GM12878 (cell line): ENCODE results near the gene MYO3B. TPM values are rescaled to one million over a fixed set of nuclear protein-coding genes. Genes with fewer than 3 reads are reported as not detected.

Experiments
- ATAC-seq: fragments of 200-7000 bp; cut with Tn5 transposase; 3 replicates; pipeline ENCODE4 v1.9.1; 2020; ENCODE audit warnings: mild to moderate bottlenecking, moderate library complexity
- BruUV-seq: library from RNA; stranded (reverse); fragments of 400-500 nt; replicated peaks from 2 replicates; lab custom pipeline; 2021; lab: Mats Ljungman, UMichigan
- CTCF ChIA-PET: fragments of 300-600 bp; sonication (Branson Sonifier 250); formaldehyde crosslinking; extraction: SDS; loops from one replicate; lab custom pipeline; 2021; ENCODE audit warnings: inconsistent platforms; lab: Yijun Ruan, JAX
- POLR2A ChIA-PET: fragments of 350-600 bp; formaldehyde crosslinking; extraction: SDS; loops from one replicate; lab custom pipeline; 2021; ENCODE audit warnings: inconsistent platforms; lab: Charles Lee
- RAD21 ChIA-PET: fragments of 300-600 bp; sonication (Branson Sonifier 250); formaldehyde crosslinking; loops from one replicate; lab custom pipeline; 2023; ENCODE audit warnings: antibody characterized with exemption; ENCODE audit not compliant: unreplicated experiment; lab: Charles Lee
- SMC1A ChIA-PET: fragments of 300-600 bp; sonication (Branson Sonifier 250); formaldehyde crosslinking; loops from one replicate; lab custom pipeline; 2023; ENCODE audit not compliant: unreplicated experiment, uncharacterized antibody; lab: Charles Lee
- DNase-seq: peaks from one replicate; pipeline ENCODE4 v3.0.0-alpha.2; 2011; ENCODE audit warnings: low read depth, low spot score
- FAIRE-seq: peaks from 3 replicates; lab custom pipeline; 2011; peaks lifted over from hg19 to GRCh38; lab: Jason Lieb, UNC
- H2AFZ ChIP-seq: 2 replicates; pipeline ENCODE4 v1.6.0; 2011; ENCODE audit warnings: low read depth, low read length, control low read depth; ENCODE audit not compliant: control insufficient read depth
- H3K27ac ChIP-seq: 2 replicates; pipeline ENCODE4 v1.5.1; 2011; ENCODE audit warnings: control low read depth; ENCODE audit not compliant: control insufficient read depth, insufficient read depth
- H3K27me3 ChIP-seq, 2 experiments: replicated peaks in 1 of 2; 2 replicates each; pipeline versions ENCODE4 v1.6.0 to v1.6.1; 2011; ENCODE audit warnings: low read length in 1 of 2; ENCODE audit not compliant: control insufficient read depth in 2 of 2, insufficient read depth in 2 of 2
- H3K36me3 ChIP-seq, 2 experiments: 2 replicates each; pipeline ENCODE4 v1.5.1; 2011; ENCODE audit warnings: low read length in 1 of 2; ENCODE audit not compliant: control insufficient read depth in 2 of 2, insufficient read depth in 2 of 2
- H3K4me1 ChIP-seq: 2 replicates; pipeline ENCODE4 v1.6.1; 2011; ENCODE audit warnings: mild to moderate bottlenecking, low read length, moderate library complexity, mixed read lengths; ENCODE audit not compliant: control insufficient read depth, insufficient read depth
- H3K4me2 ChIP-seq: 2 replicates; pipeline ENCODE4 v1.6.0; 2011; ENCODE audit warnings: control low read depth; ENCODE audit not compliant: control insufficient read depth, insufficient read depth
- H3K4me3 ChIP-seq: fragments of 200-600 bp; sonication (generic); 2 replicates; pipeline ENCODE4 v1.5.1; 2016
- H3K79me2 ChIP-seq: 2 replicates; pipeline ENCODE4 v1.6.0; 2011; ENCODE audit warnings: low read length; ENCODE audit not compliant: control insufficient read depth, insufficient read depth
- H3K9ac ChIP-seq: 2 replicates; pipeline ENCODE4 v1.8.0; 2011; ENCODE audit warnings: low read length, control low read depth, mixed read lengths; ENCODE audit not compliant: control insufficient read depth, insufficient read depth
- H3K9me3 ChIP-seq: replicated peaks from 3 replicates; pipeline ENCODE4 v1.5.1; 2011; ENCODE audit warnings: mild to moderate bottlenecking, low read length; ENCODE audit not compliant: control insufficient read depth, insufficient read depth
- H4K20me1 ChIP-seq: 2 replicates; pipeline ENCODE4 v1.6.0; 2011; ENCODE audit not compliant: control insufficient read depth, insufficient read depth
- BACH1 ChIP-seq: fragments of 450-650 bp; IDR thresholded peaks from 2 replicates; pipeline ENCODE4 v1.6.1; 2017; ENCODE audit warnings: mild to moderate bottlenecking, borderline replicate concordance
- HSF1 ChIP-seq: fragments of 150-350 bp; IDR thresholded peaks from 2 replicates; pipeline ENCODE4 v1.6.1; 2014; ENCODE audit warnings: mild to moderate bottlenecking, low read depth, low read length
- PAX8 ChIP-seq: fragments of 450-650 bp; IDR thresholded peaks from 2 replicates; pipeline ENCODE4 v1.6.1; 2017; ENCODE audit warnings: mild to moderate bottlenecking, moderate library complexity
- PKNOX1 ChIP-seq: fragments of 450-650 bp; IDR thresholded peaks from 2 replicates; pipeline ENCODE4 v1.6.1; 2016; ENCODE audit warnings: mild to moderate bottlenecking
- SIN3A ChIP-seq: IDR thresholded peaks from 2 replicates; pipeline ENCODE4 v1.6.1; 2012; ENCODE audit warnings: low read depth, low read length, improper control_type of control experiment
- SIX5 ChIP-seq: IDR thresholded peaks from 2 replicates; pipeline ENCODE4 v1.6.1; 2011; ENCODE audit warnings: mild to moderate bottlenecking, low read depth, low read length, moderate library complexity; ENCODE audit not compliant: severe bottlenecking
- TCF7 ChIP-seq: IDR thresholded peaks from 2 replicates; pipeline ENCODE4 v1.6.1; 2014; ENCODE audit warnings: antibody characterized with exemption, borderline replicate concordance
- YBX1 ChIP-seq: fragments of 450-650 bp; IDR thresholded peaks from 2 replicates; pipeline ENCODE4 v1.6.1; 2016; ENCODE audit warnings: antibody characterized with exemption
- ZBTB4 ChIP-seq: fragments of 450-650 bp; formaldehyde crosslinking; IDR thresholded peaks from 2 replicates; pipeline ENCODE4 v1.4.0; 2022; ENCODE audit warnings: mild to moderate bottlenecking, moderate library complexity
- WGBS: methylation state at CpG from one replicate; pipeline ENCODE4 v1.1.6; 2016; ENCODE audit warnings: low lambda C conversion rate; ENCODE audit not compliant: insufficient replicate concordance, insufficient coverage; ENCODE audit errors: missing lambda C conversion rate; 5-methylcytosine and 5-hydroxymethylcytosine counted together
- in situ Hi-C: fragments of 300-500 bp; cut with MboI; formaldehyde crosslinking; loops from 9 replicates; pipeline ENCODE4 v1.14.3; 2018; ENCODE audit warnings: mixed read lengths
- intact Hi-C: fragments of 100-400 bp; cut with micrococcal nuclease; formaldehyde crosslinking; loops from one replicate; pipeline ENCODE4 v1.14.2; 2022; ENCODE audit not compliant: unreplicated experiment
- polyA plus RNA-seq, 11 experiments: library from polyadenylated mRNA; depleted of rRNA in 4 of 11; unstranded in 6 of 11; stranded (reverse) in 5 of 11; fragments of >200 nt; fragmentation: Nextera tagmentation in 4 of 11; fragmentation: Illumina TruSeq in 1 of 11; extraction: Ambion mirVana in 4 of 11; extraction: Trizol in 1 of 11; gene quantifications; 1 replicate in 1 of 11; 2 replicates in 10 of 11; pipeline versions ENCODE4 v1.2.1 to v1.2.3, GENCODE V29; 2011 to 2016; ENCODE audit warnings: inconsistent platforms in 2 of 11, missing spikeins in 2 of 11, low read depth in 1 of 11
- total RNA-seq, 4 experiments: library from RNA; depleted of rRNA in 3 of 4; stranded (reverse); fragments of >200 nt in 3 of 4; fragmentation: Illumina TruSeq in 1 of 4; extraction: Trizol in 1 of 4; gene quantifications; 2 replicates each; pipeline versions ENCODE4 v1.2.1 to v1.2.3, GENCODE V29; 2013 to 2021

Gene MYO3B
- total and polyA plus RNA-seq, 10 of the 15 experiments (the other 5 are each of a cell fraction or from before 2014, with no cell fraction given) = 1.1 to 7.1 (median 2.1) TPM

GRCh38 chr2:170258382-170258781 lies 80.4 kb downstream of the MYO3B start:
- Histone ChIP-seq H3K27me3 (no peaks in the 10 kb centered on the region), H3K79me2 (no peaks in the 10 kb centered on the region), H2AFZ (no peak overlapping the region), H3K36me3 (no peaks in the 10 kb centered on the region)
- in situ Hi-C loops (no loop called here), intact Hi-C loops (no loop called here)
- RAD21 ChIA-PET = no interaction called here
- POLR2A ChIA-PET = no interaction called here
- no TSS peak for BruUV-seq
- DNase-seq = no peak
- TF ChIP-seq PAX8 = no peak
- no peak for TF ChIP-seq PKNOX1
- TF ChIP-seq YBX1 = no peak
- TF ChIP-seq, all 136 proteins: peak for 0
- H3K9ac ChIP-seq = no peak overlapping the region
- no peak overlapping the region for H3K4me3 ChIP-seq
- H4K20me1 ChIP-seq = no peaks in the 10 kb centered on the region
- H3K4me1 ChIP-seq = no peaks in the 10 kb centered on the region
- 35% methylated on average over 3 of the region's 3 CpGs for WGBS
- ChIA-PET CTCF (interaction anchor here (0.5 to 0.8 kb wide), 2 partner anchors 203 to 324 kb away, joined by 3 to 4 read pairs; no protein-coding TSS in a partner anchor), SMC1A (no interaction called here)
- no peak for ATAC-seq
- H3K4me2 ChIP-seq = no peak overlapping the region
- H3K27ac ChIP-seq = no peak overlapping the region
- H3K9me3 ChIP-seq = no peaks in the 10 kb centered on the region; the same call in 2 of the 3 replicates
- no peak for FAIRE-seq

GRCh38 chr2:170260188-170260587 lies 82.2 kb downstream of the MYO3B start:
- no TSS peak for BruUV-seq
- TF ChIP-seq SIN3A (no peak), ZBTB4 (CRISPR knock-in tag) (no peak), SIX5 (no peak), BACH1 (no peak), HSF1 (no peak), TCF7 (no peak)

More at GRCh38 chr2:170260188-170260587, 82.2 kb downstream of the MYO3B start:
- ChIA-PET RAD21 (no interaction called here), CTCF (interaction anchor here (0.5 to 1.1 kb wide), 2 partner anchors 18 to 548 kb away, joined by 3 to 4 read pairs; no protein-coding TSS in a partner anchor), SMC1A (no interaction called here), POLR2A (no interaction called here)
- H3K4me1 ChIP-seq = no peaks in the 10 kb centered on the region
- no peaks in the 10 kb centered on the region for H3K27me3 ChIP-seq
- DNase-seq (no peak), ATAC-seq (no peak), FAIRE-seq (no peak)
- no peak overlapping the region for H3K27ac ChIP-seq
- in situ Hi-C loops = no loop called here
- H3K4me2 ChIP-seq = no peak overlapping the region
- no peaks in the 10 kb centered on the region for H4K20me1 ChIP-seq
- no peaks in the 10 kb centered on the region for H3K36me3 ChIP-seq
- no peak overlapping the region for H3K9ac ChIP-seq
- intact Hi-C loops = no loop called here
- H3K4me3 ChIP-seq = no peak overlapping the region
- no peak overlapping the region for H2AFZ ChIP-seq
- no peaks in the 10 kb centered on the region for H3K79me2 ChIP-seq
- H3K9me3 ChIP-seq = no peaks in the 10 kb centered on the region; the same call in 2 of the 3 replicates
